NCI-H1092 (cell line): ENCODE measurements around the gene RNASE12.
"Not testable (repeated sequence)": the region's sequence is repeated elsewhere in the genome, so short reads cannot be mapped to it uniquely, and the experiment has no call there.

Source experiments
- DNase-seq: peaks from one replicate; lab custom pipeline; 2025; lab: John Stamatoyannopoulos, UW

Gene RNASE12

GRCh38 chr14:20580242-20580641, 10.9 kb downstream of the RNASE12 start:
- no peak for DNase-seq

- no peak for DNase-seq
These were observed 12.2 kb downstream of the RNASE12 start for GRCh38 chr14:20578784-20579502.

GRCh38 chr14:20578325-20578724, 12.9 kb downstream of the RNASE12 start:
- DNase-seq: no peak

GRCh38 chr14:20572382-20572990, 18.7 kb downstream of the RNASE12 start:
- DNase-seq: not testable (repeated sequence)

GRCh38 chr14:20570720-20571119, 20.5 kb downstream of the RNASE12 start:
- not testable (repeated sequence) for DNase-seq

GRCh38 chr14:20569865-20570264, 21.3 kb downstream of the RNASE12 start:
- not testable (repeated sequence) for DNase-seq

- DNase-seq: no peak
These were observed 22.1 kb downstream of the RNASE12 start for GRCh38 chr14:20569066-20569465.

- DNase-seq: no peak
These were observed 22.8 kb downstream of the RNASE12 start for GRCh38 chr14:20568393-20568792.

GRCh38 chr14:20567199-20567598, 24.0 kb downstream of the RNASE12 start:
- DNase-seq: not testable (repeated sequence)

GRCh38 chr14:20564501-20564997, 26.6 kb downstream of the RNASE12 start:
- no peak for DNase-seq

GRCh38 chr14:20563971-20564370, 27.2 kb downstream of the RNASE12 start:
- no peak for DNase-seq

- DNase-seq: no peak
These were observed 30.2 kb downstream of the RNASE12 start, which contains the start of gene RNASE9 for GRCh38 chr14:20560961-20561360. Gene RNASE9 (minus strand): TSS chr14:20561047.

GRCh38 chr14:20559461-20559904, 31.7 kb downstream of the RNASE12 start:
- DNase-seq: no peak

- no peak for DNase-seq
These were observed 34.0 kb downstream of the RNASE12 start for GRCh38 chr14:20557212-20557542.

GRCh38 chr14:20556500-20557211, 34.5 kb downstream of the RNASE12 start:
- DNase-seq: no peak

- DNase-seq: no peak
These were observed 35.3 kb downstream of the RNASE12 start for GRCh38 chr14:20555845-20556244.

GRCh38 chr14:20553024-20553423, 38.2 kb downstream of the RNASE12 start:
- DNase-seq: no peak

GRCh38 chr14:20551606-20552005, 39.6 kb downstream of the RNASE12 start:
- DNase-seq: no peak

GRCh38 chr14:20550926-20551325, 40.2 kb downstream of the RNASE12 start:
- no peak for DNase-seq

- no peak for DNase-seq
These were observed 42.6 kb downstream of the RNASE12 start for GRCh38 chr14:20548414-20549158.

- DNase-seq: no peak
These were observed 44.3 kb downstream of the RNASE12 start for GRCh38 chr14:20546877-20547276.
